Measurements from ENCODE around the gene PZP. TPM values are rescaled to one million over a fixed set of nuclear protein-coding genes. Genes with fewer than 3 reads are reported as not detected.

Gene PZP
- total RNA-seq, 1 donor from 2014 or later, result not detected

- intact Hi-C loops (cut with micrococcal nuclease), result no loop called here
Measured at GRCh38 chr12:9127484-9127883, 80.7 kb downstream of the PZP start.

GRCh38 chr12:9124383-9125031 lies 83.7 kb downstream of the PZP start:
- intact Hi-C loops (cut with micrococcal nuclease), result no loop called here

GRCh38 chr12:9123781-9124382 lies 84.3 kb downstream of the PZP start:
- intact Hi-C loops (cut with micrococcal nuclease), result no loop called here

- intact Hi-C loops (cut with micrococcal nuclease), result no loop called here
Measured at GRCh38 chr12:9122091-9122609, 86.0 kb downstream of the PZP start.

GRCh38 chr12:9120487-9121184 lies 87.6 kb downstream of the PZP start:
- intact Hi-C loops (cut with micrococcal nuclease), result no loop called here

GRCh38 chr12:9118158-9118557 lies 90.0 kb downstream of the PZP start:
- intact Hi-C loops (cut with micrococcal nuclease), result no loop called here

- intact Hi-C loops (cut with micrococcal nuclease), result no loop called here
Measured at GRCh38 chr12:9115731-9116559, 92.2 kb downstream of the PZP start, which contains the start of gene A2M. A2M (minus strand) TSS chr12:9115919; CDS start chr12:9115849, 70 bp downstream.

- intact Hi-C loops (cut with micrococcal nuclease), result no loop called here
Measured at GRCh38 chr12:9114946-9115345, 93.2 kb downstream of the PZP start.

GRCh38 chr12:9113987-9114309 lies 94.2 kb downstream of the PZP start:
- intact Hi-C loops (cut with micrococcal nuclease), result no loop called here

GRCh38 chr12:9113296-9113986 lies 94.8 kb downstream of the PZP start:
- intact Hi-C loops (cut with micrococcal nuclease), result no loop called here

GRCh38 chr12:9112076-9112853 lies 95.9 kb downstream of the PZP start:
- intact Hi-C loops (cut with micrococcal nuclease), result no loop called here

GRCh38 chr12:9111525-9111924 lies 96.7 kb downstream of the PZP start:
- intact Hi-C loops (cut with micrococcal nuclease), result no loop called here

GRCh38 chr12:9109737-9110491 lies 98.3 kb downstream of the PZP start:
- intact Hi-C loops (cut with micrococcal nuclease), result no loop called here

- intact Hi-C loops (cut with micrococcal nuclease), result no loop called here
Measured at GRCh38 chr12:9109213-9109522, 99.0 kb downstream of the PZP start.

- intact Hi-C loops (cut with micrococcal nuclease), result no loop called here
Measured at GRCh38 chr12:9108504-9109212, 99.5 kb downstream of the PZP start.

- intact Hi-C loops (cut with micrococcal nuclease), result no loop called here
Measured at GRCh38 chr12:9107542-9107873, 100.7 kb downstream of the PZP start.

- intact Hi-C loops (cut with micrococcal nuclease), result no loop called here
Measured at GRCh38 chr12:9106610-9107541, 101.3 kb downstream of the PZP start.

GRCh38 chr12:9106067-9106466 lies 102.1 kb downstream of the PZP start:
- intact Hi-C loops (cut with micrococcal nuclease), result no loop called here

Measured in T-helper 1 cell treated with Interleukin-12 subunit alpha and Interleukin-12 subunit beta and Interleukin-4 antibody, amounts not matched to agents 30 ng/mL and 1 ng/mL, for 36 hours (primary cell).